Lower lobe of right lung (tissue), 2 donors: Measurements from ENCODE around the gene PHACTR1. TPM values are rescaled to one million over a fixed set of nuclear protein-coding genes. Genes with fewer than 3 reads are reported as not detected.

ENCODE experiments used
- ATAC-seq, 2 donors: fragments of 200-7000 bp; cut with Tn5 transposase; one replicate each; pipeline ENCODE4 v1.9.1; 2020 to 2022; ENCODE audit warnings: mild to moderate bottlenecking in 2 of 2, moderate library complexity in 2 of 2
- DNase-seq: peaks from one replicate; pipeline ENCODE4 v3.0.0-alpha.2; 2020
- H3K27ac ChIP-seq: fragments of 200-600 bp; one replicate; pipeline ENCODE4 v1.8.0; 2022
- H3K27me3 ChIP-seq: fragments of 200-600 bp; one replicate; pipeline ENCODE4 v1.8.0; 2022; ENCODE audit warnings: low read depth
- H3K36me3 ChIP-seq: fragments of 200-600 bp; one replicate; pipeline ENCODE4 v1.8.0; 2022; ENCODE audit warnings: mild to moderate bottlenecking
- H3K4me1 ChIP-seq: fragments of 200-600 bp; one replicate; pipeline ENCODE4 v1.8.0; 2022
- H3K4me3 ChIP-seq: fragments of 200-600 bp; one replicate; pipeline ENCODE4 v1.8.0; 2022; ENCODE audit warnings: mild to moderate bottlenecking
- H3K9me3 ChIP-seq: fragments of 200-600 bp; one replicate; pipeline ENCODE4 v1.8.0; 2022
- intact Hi-C: fragments of 100-400 bp; cut with DNase I; formaldehyde crosslinking; loops from one replicate; pipeline ENCODE4 v1.11.0; 2022
- total RNA-seq: library from RNA; stranded (reverse); fragmentation: NEBNext Ultra II Directional; extraction: Animal tissue kit (Norgen Biotek cat#: 25700); gene quantifications from one replicate; pipeline ENCODE4 v1.2.1, GENCODE V29; 2021
- TF ChIP-seq, protein P1 (sequence below): fragments of 200-600 bp; IDR thresholded peaks from one replicate; pipeline ENCODE4 v1.8.0; 2022; ENCODE audit warnings: antibody characterized with exemption, mild to moderate bottlenecking
- donor health status: DM: no; HTN: yes; CAD: no; lungs with severe emphysema.

Gene PHACTR1
- total RNA-seq, 1 donor from 2014 or later: 91.0 TPM

DNA sequence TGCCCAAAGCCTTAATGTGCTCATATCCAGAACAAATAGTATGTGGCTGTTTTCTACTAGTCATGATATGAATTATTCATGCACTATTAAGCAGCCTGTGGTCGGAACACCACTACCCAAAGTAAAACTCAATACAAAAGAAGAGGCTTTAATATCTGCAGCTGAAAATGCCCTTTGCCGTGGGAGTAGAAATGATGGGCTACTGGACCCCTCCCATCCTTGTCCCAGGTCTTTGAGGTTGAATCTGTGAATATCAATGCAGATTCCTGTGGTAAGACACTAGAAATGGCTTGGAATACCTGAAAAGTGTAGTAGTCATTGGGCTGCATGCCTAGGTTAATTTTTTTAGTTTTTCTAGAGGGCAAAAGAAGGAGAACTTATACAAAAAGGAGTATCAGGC, 308.0 kb downstream of the PHACTR1 start:
- no peak overlapping the region for H3K4me3 ChIP-seq
- H3K27ac ChIP-seq: no peak overlapping the region
- no peaks in the 10 kb centered on the region for H3K4me1 ChIP-seq
- no peaks in the 10 kb centered on the region for H3K9me3 ChIP-seq
- intact Hi-C loops: no loop called here
- no peaks in the 10 kb centered on the region for H3K36me3 ChIP-seq
- DNase-seq (no peak), ATAC-seq (no peak)
- no peaks in the 10 kb centered on the region for H3K27me3 ChIP-seq
- TF ChIP-seq, protein P1, sequence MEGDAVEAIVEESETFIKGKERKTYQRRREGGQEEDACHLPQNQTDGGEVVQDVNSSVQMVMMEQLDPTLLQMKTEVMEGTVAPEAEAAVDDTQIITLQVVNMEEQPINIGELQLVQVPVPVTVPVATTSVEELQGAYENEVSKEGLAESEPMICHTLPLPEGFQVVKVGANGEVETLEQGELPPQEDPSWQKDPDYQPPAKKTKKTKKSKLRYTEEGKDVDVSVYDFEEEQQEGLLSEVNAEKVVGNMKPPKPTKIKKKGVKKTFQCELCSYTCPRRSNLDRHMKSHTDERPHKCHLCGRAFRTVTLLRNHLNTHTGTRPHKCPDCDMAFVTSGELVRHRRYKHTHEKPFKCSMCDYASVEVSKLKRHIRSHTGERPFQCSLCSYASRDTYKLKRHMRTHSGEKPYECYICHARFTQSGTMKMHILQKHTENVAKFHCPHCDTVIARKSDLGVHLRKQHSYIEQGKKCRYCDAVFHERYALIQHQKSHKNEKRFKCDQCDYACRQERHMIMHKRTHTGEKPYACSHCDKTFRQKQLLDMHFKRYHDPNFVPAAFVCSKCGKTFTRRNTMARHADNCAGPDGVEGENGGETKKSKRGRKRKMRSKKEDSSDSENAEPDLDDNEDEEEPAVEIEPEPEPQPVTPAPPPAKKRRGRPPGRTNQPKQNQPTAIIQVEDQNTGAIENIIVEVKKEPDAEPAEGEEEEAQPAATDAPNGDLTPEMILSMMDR: no peak

DNA sequence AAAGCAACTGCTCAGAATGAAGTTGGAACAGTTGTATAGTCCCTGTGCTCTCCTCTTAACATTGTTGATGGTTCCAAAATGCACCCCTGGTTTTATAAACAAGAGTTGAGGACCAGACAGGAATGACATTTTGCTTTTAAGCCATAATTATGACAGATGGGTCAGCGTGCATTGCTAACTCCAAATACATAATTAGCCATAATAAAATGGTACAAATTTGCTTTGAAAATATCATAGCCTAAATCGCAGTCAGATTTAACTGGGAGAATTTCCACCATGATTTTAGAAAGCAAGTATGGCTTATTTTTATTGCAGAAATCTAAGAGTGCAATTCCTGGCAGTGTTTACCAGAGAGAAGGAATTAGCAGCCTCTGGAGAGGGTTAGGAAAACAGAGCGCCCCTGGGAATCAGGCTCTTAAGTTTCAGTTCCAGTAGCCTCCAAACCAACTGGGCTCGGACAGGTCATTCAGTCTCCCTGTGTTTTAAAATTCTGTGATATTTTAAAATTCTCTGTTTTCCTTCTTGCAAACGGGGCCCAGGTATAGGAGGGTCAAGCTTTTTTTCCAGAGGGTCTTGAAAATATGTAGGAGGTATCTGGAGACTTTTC, 309.4 kb downstream of the PHACTR1 start:
- Histone ChIP-seq H3K4me3 (no peak overlapping the region), H3K4me1 (no peaks in the 10 kb centered on the region), H3K36me3 (no peaks in the 10 kb centered on the region), H3K9me3 (no peaks in the 10 kb centered on the region), H3K27me3 (no peaks in the 10 kb centered on the region), H3K27ac (no peak overlapping the region)
- ATAC-seq: peak in 1 of 2 donors; percentile 6
- intact Hi-C loops: no loop called here
- no peak for DNase-seq
- TF ChIP-seq, protein P1: no peak

DNA sequence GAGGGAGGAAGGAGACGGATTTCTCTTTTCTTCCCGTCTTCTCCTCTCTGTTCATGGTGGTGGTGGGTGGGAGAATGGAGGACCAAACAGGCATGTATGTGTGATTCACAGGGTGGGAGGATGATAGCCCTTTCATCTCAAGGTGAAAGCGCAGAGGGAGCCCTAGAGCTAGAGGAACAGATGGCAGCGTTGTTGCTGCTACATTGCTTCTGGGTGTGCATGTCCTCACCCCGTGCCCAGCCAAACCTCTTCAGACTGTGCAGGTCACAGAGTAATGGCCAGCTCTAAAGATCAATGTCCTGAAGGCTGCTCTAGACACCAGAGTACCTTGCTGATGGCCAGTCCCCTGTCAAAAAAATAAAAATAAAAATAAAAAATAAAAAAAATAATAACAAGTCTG, 310.0 kb downstream of the PHACTR1 start:
- ATAC-seq (peak in 1 of 2 donors; percentile 28), DNase-seq (no peak)
- no peaks in the 10 kb centered on the region for H3K36me3 ChIP-seq
- intact Hi-C loops: no loop called here
- TF ChIP-seq, protein P1: no peak
- no peaks in the 10 kb centered on the region for H3K27me3 ChIP-seq
- no peaks in the 10 kb centered on the region for H3K4me1 ChIP-seq
- no peak overlapping the region for H3K4me3 ChIP-seq
- no peaks in the 10 kb centered on the region for H3K9me3 ChIP-seq
- no peak overlapping the region for H3K27ac ChIP-seq

DNA sequence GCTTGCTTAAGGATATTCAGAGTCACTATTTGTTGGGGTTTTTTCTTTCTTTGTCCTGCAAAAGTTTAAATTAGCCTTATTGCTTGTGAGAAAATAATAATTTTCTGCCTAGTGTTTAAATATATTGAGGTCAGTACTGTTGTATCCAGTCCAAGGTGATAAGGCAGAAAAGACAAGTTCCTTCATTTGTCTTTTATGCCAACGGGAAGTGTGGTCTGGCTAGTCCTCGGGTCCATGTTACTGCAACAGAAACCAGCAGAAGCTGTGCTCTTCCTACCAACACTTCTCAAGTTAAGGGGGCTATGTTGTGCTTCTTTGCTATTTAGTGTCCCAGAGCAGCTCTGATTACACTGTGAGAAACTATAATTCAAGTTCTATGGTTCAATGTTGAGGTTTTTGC, 310.6 kb downstream of the PHACTR1 start:
- H3K4me3 ChIP-seq: no peak overlapping the region
- no peaks in the 10 kb centered on the region for H3K27me3 ChIP-seq
- no peaks in the 10 kb centered on the region for H3K4me1 ChIP-seq
- no peak overlapping the region for H3K27ac ChIP-seq
- H3K9me3 ChIP-seq: no peaks in the 10 kb centered on the region
- intact Hi-C loops: no loop called here
- no peak for DNase-seq
- no peaks in the 10 kb centered on the region for H3K36me3 ChIP-seq
- TF ChIP-seq, protein P1: no peak
- no peak for ATAC-seq

DNA sequence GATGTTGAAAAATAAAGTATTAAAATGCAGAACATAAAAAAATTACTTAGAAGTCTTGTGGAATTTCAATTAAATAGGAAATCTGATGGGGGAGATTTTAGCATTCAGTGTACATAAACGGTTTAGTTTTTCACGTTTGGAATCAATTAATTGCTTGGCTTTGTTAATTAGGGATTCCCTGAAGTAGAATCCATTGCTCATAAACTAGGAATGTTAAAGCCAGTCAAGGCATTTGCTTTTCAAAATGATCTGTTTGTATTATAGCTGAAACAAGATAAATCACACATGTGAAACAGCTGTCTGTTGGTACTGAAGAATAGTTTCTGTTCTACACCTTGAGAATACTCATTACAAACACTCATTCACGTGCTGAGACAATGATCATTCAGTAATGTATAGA, 313.8 kb downstream of the PHACTR1 start:
- DNase-seq (no peak), ATAC-seq (no peak)
- TF ChIP-seq, protein P1: no peak
- intact Hi-C loops: no loop called here
- no peaks in the 10 kb centered on the region for H3K36me3 ChIP-seq
- no peaks in the 10 kb centered on the region for H3K4me1 ChIP-seq
- H3K4me3 ChIP-seq: no peak overlapping the region
- H3K27me3 ChIP-seq: no peaks in the 10 kb centered on the region
- no peaks in the 10 kb centered on the region for H3K9me3 ChIP-seq
- H3K27ac ChIP-seq: no peak overlapping the region
